ENCODE data around the gene UBA7. TPM values are rescaled to one million over a fixed set of nuclear protein-coding genes. Genes with fewer than 3 reads are reported as not detected.

UBA7 gene
- total RNA-seq, 1 experiment from 2014 or later, result 0.85 TPM

GRCh38 chr3:49799105-49799504, 14.6 kb downstream of the UBA7 start:
- no peak overlapping the region for H3K27ac Mint-ChIP-seq
- no peak overlapping the region for H3K4me3 Mint-ChIP-seq
- Histone ChIP-seq H2BK5ac (ENCODE audit: insufficient read length, low read length) (no peak overlapping the region), H3K4me2 (ENCODE audit: insufficient read depth, insufficient read length, low read length) (no peak overlapping the region), H3K9me3 (ENCODE audit: control insufficient read depth, low read depth, low read length) (no peaks in the 10 kb centered on the region), H3T11ph (ENCODE audit: low read length) (no peak overlapping the region), H3K23me2 (ENCODE audit: insufficient read length, low read depth, low read length, poor library complexity, severe bottlenecking) (peaks cover 14% of the 10 kb centered on the region), H4K8ac (replicated peaks; ENCODE audit: insufficient read length, low read depth, low read length) (no peak overlapping the region), H3K56ac (ENCODE audit: insufficient read length, low read depth, low read length) (no peak overlapping the region), H2BK15ac (ENCODE audit: low read depth, low read length) (no peak overlapping the region), H3K27me3 (ENCODE audit: insufficient read depth, low read length) (no peaks in the 10 kb centered on the region; the same call in 1 of the 2 replicates), H4K91ac (ENCODE audit: insufficient read length, low read depth, low read length) (no peak overlapping the region), H4K5ac (ENCODE audit: insufficient read length, low read depth, low read length) (no peak overlapping the region), H3K27ac (ENCODE audit: insufficient read length, low read depth, low read length) (no peak overlapping the region), H3K18ac (ENCODE audit: insufficient read length, low read depth, low read length) (no peak overlapping the region), H2BK120ac (ENCODE audit: low read depth, low read length, poor library complexity, severe bottlenecking) (no peak overlapping the region), H3K4me1 (ENCODE audit: insufficient read depth, low read length) (no peaks in the 10 kb centered on the region; the same call in 1 of the 2 replicates), H2AK5ac (ENCODE audit: insufficient read length, low read length) (no peak overlapping the region), H3K79me2 (ENCODE audit: insufficient read depth, low read length) (no peaks in the 10 kb centered on the region), H3K9ac (ENCODE audit: extremely low read depth, insufficient read length, low read length) (no peak overlapping the region), H3K23ac (ENCODE audit: insufficient read length, low read depth, low read length) (no peak overlapping the region), H2AFZ (ENCODE audit: low read length) (no peak overlapping the region), H3K14ac (ENCODE audit: insufficient read depth, low read length) (no peak overlapping the region), H3K79me1 (ENCODE audit: insufficient read depth, low read depth, low read length, poor library complexity, severe bottlenecking) (no peaks in the 10 kb centered on the region), H2BK20ac (ENCODE audit: low read depth, low read length, poor library complexity, severe bottlenecking) (no peak overlapping the region), H2BK12ac (ENCODE audit: insufficient read length, low read depth, low read length) (no peak overlapping the region), H4K20me1 (ENCODE audit: control insufficient read depth, insufficient read depth, insufficient read length) (no peaks in the 10 kb centered on the region), H3K4ac (ENCODE audit: low read depth, low read length) (no peak overlapping the region)
- H3K36me3 Mint-ChIP-seq (ENCODE audit: insufficient read depth in 1 of 3, low read depth in 3 of 3), result no peaks in the 10 kb centered on the region
- no peak for TF ChIP-seq CTCF (conservative IDR thresholded peaks at IDR 0.05)
- no CpG with 5 or more reads among the region's 1 CpG for WGBS (ENCODE audit: extremely low coverage, insufficient read length, low lambda C conversion rate)
- H3K9me3 Mint-ChIP-seq, result no peaks in the 10 kb centered on the region
- peaks cover 8 to 11% of the 10 kb centered on the region in 2 experiments for H3K4me1 Mint-ChIP-seq
- H3K27me3 Mint-ChIP-seq (ENCODE audit: low read depth), result peaks cover 40% of the 10 kb centered on the region
- DNase-seq, result no peak

Data from H9 (cell line).